ENCODE measurements around the gene ZKSCAN5.

GRCh38 chr7:99571768-99572167 lies 67.3 kb downstream of the ZKSCAN5 start:
- TF ChIP-seq POLR2A (IDR thresholded peaks at IDR 0.05) (no peak), CTCF (IDR thresholded peaks at IDR 0.05) (no peak), POLR2AphosphoS5 (IDR thresholded peaks at IDR 0.05) (no peak)

Measured in suprapubic skin (tissue), 4 donors.